Endothelial cell of umbilical vein (primary cell): ENCODE data around the gene ARHGEF28. TPM values are rescaled to one million over a fixed set of nuclear protein-coding genes. Genes with fewer than 3 reads are reported as not detected.

Experiments used
- BruUV-seq: library from RNA; stranded (reverse); fragments of 400-500 nt; replicated peaks from 2 replicates; lab custom pipeline; 2021; lab: Mats Ljungman, UMichigan
- CTCF ChIA-PET: fragments of 300-600, 350-600 bp; sonication (Branson Sonifier 250); formaldehyde crosslinking; loops from one replicate; lab custom pipeline; 2021; ENCODE audit warnings: antibody characterized with exemption, inconsistent platforms; lab: Charles Lee
- POLR2A ChIA-PET: fragments of 300-600, 350-600 bp; sonication (Branson Sonifier 250); formaldehyde crosslinking; loops from one replicate; lab custom pipeline; 2021; ENCODE audit warnings: antibody characterized with exemption, inconsistent platforms; lab: Charles Lee
- DNase-seq: peaks from one replicate; pipeline ENCODE4 v3.0.0-alpha.2; 2011; ENCODE audit warnings: low read depth, low spot score
- FAIRE-seq: peaks from 2 replicates; lab custom pipeline; 2011; peaks lifted over from hg19 to GRCh38; lab: Jason Lieb, UNC
- H2AFZ ChIP-seq: 2 replicates; pipeline ENCODE4 v1.6.0; 2012; ENCODE audit warnings: low read depth, low read length, control low read depth, inconsistent platforms
- H3K27ac ChIP-seq: 2 replicates; pipeline ENCODE4 v1.5.1; 2011; ENCODE audit warnings: low read depth, mild to moderate bottlenecking, control low read depth, low read length, moderate library complexity; ENCODE audit not compliant: insufficient read depth
- H3K27me3 ChIP-seq, 2 experiments: 2 replicates each; pipeline versions ENCODE4 v1.6.0 to v1.6.1; 2011; ENCODE audit warnings: low read length in 2 of 2, mixed read lengths in 1 of 2; ENCODE audit not compliant: control insufficient read depth in 2 of 2, insufficient read depth in 2 of 2
- H3K36me3 ChIP-seq, 2 experiments: 2 replicates in 1 of 2; 3 replicates in 1 of 2; pipeline ENCODE4 v1.5.1; 2011; ENCODE audit warnings: low read length in 2 of 2, mild to moderate bottlenecking in 1 of 2, moderate library complexity in 1 of 2; ENCODE audit not compliant: control insufficient read depth in 2 of 2, insufficient read depth in 2 of 2; ENCODE audit errors: extremely low read depth in 1 of 2
- H3K4me1 ChIP-seq: 3 replicates; pipeline ENCODE4 v1.5.1; 2011; ENCODE audit warnings: mild to moderate bottlenecking, low read length; ENCODE audit not compliant: control insufficient read depth, insufficient read depth; ENCODE audit errors: extremely low read depth
- H3K4me2 ChIP-seq: 2 replicates; pipeline ENCODE4 v1.6.1; 2011; ENCODE audit warnings: low read length, control low read depth, mixed read lengths; ENCODE audit not compliant: insufficient read depth
- H3K4me3 ChIP-seq, 3 experiments: fragments of 200-600 bp in 1 of 3; sonication (generic), shearing (Covaris generic) in 1 of 3; replicated peaks in 1 of 3; 2 replicates each; pipeline ENCODE4 v1.5.1; 2011 to 2016; ENCODE audit warnings: control low read depth in 3 of 3, low read length in 3 of 3, mild to moderate bottlenecking in 2 of 3, inconsistent platforms in 1 of 3, low read depth in 1 of 3, moderate library complexity in 1 of 3; ENCODE audit not compliant: insufficient read depth in 1 of 3
- H3K79me2 ChIP-seq: 2 replicates; pipeline ENCODE4 v1.6.0; 2012; ENCODE audit warnings: low read length, inconsistent platforms; ENCODE audit not compliant: control insufficient read depth, insufficient read depth
- H3K9ac ChIP-seq: replicated peaks from 2 replicates; pipeline ENCODE3; 2011; ENCODE audit warnings: low read length, control low read depth; ENCODE audit not compliant: insufficient read depth; ENCODE audit errors: extremely low read depth
- H3K9me1 ChIP-seq: replicated peaks from 3 replicates; pipeline ENCODE4 v1.6.0; 2011; ENCODE audit warnings: mild to moderate bottlenecking, low read length; ENCODE audit not compliant: control insufficient read depth, insufficient read depth; ENCODE audit errors: extremely low read depth
- H3K9me3 ChIP-seq: replicated peaks from 2 replicates; pipeline ENCODE4 v1.5.1; 2012; ENCODE audit warnings: low read length, inconsistent platforms; ENCODE audit not compliant: control insufficient read depth, insufficient read depth
- H4K20me1 ChIP-seq: replicated peaks from 2 replicates; pipeline ENCODE3; 2011; ENCODE audit warnings: mild to moderate bottlenecking, low read length; ENCODE audit not compliant: control insufficient read depth, insufficient read depth; ENCODE audit errors: extremely low read depth
- CTCF ChIP-seq, 2 donors: IDR thresholded peaks; 1 replicate in 1 of 2; 2 replicates in 1 of 2; pipeline ENCODE4 v1.5.1; 2011; ENCODE audit warnings: low read length in 2 of 2, mild to moderate bottlenecking in 2 of 2, moderate library complexity in 2 of 2, control low read depth in 1 of 2, inconsistent platforms in 1 of 2, low read depth in 1 of 2; ENCODE audit not compliant: insufficient read depth in 1 of 2; ENCODE audit errors: extremely low read depth in 1 of 2
- EZH2 ChIP-seq: IDR thresholded peaks from 2 replicates; pipeline ENCODE4 v1.6.1; 2012; ENCODE audit warnings: borderline replicate concordance, low read depth, mild to moderate bottlenecking, moderate library complexity, low read length, inconsistent platforms; ENCODE audit not compliant: severe bottlenecking
- FOS ChIP-seq: IDR thresholded peaks from 2 replicates; pipeline ENCODE4 v1.6.1; 2011; ENCODE audit warnings: mild to moderate bottlenecking, low read length, moderate library complexity, borderline replicate concordance; ENCODE audit not compliant: insufficient read depth
- GATA2 ChIP-seq: IDR thresholded peaks from 2 replicates; pipeline ENCODE4 v1.7.0; 2011; ENCODE audit warnings: low read depth, mild to moderate bottlenecking, moderate library complexity, mixed read lengths, low read length; ENCODE audit not compliant: insufficient read length, insufficient read depth
- JUN ChIP-seq: IDR thresholded peaks from 2 replicates; pipeline ENCODE4 v1.6.1; 2011; ENCODE audit warnings: borderline replicate concordance, low read depth; ENCODE audit not compliant: insufficient read length, insufficient read depth
- MAX ChIP-seq: IDR thresholded peaks from 2 replicates; pipeline ENCODE4 v1.6.1; 2011; ENCODE audit not compliant: insufficient read depth, insufficient read length
- MYC ChIP-seq: IDR thresholded peaks from one replicate; pipeline ENCODE4 v1.6.1; 2011; ENCODE audit warnings: mild to moderate bottlenecking, low read depth, low read length
- POLR2A ChIP-seq: IDR thresholded peaks from 2 replicates; pipeline ENCODE4 v1.6.1; 2012; ENCODE audit warnings: low read depth, mild to moderate bottlenecking, control low read depth, low read length
- POLR2AphosphoS5 ChIP-seq: IDR thresholded peaks from 2 replicates; pipeline ENCODE4 v1.6.1; 2012; ENCODE audit warnings: low read depth, mild to moderate bottlenecking, control low read depth, low read length, moderate library complexity; ENCODE audit not compliant: insufficient read depth
- dilution Hi-C: fragments of 300-500 bp; cut with MboI; formaldehyde crosslinking; loops from one replicate; pipeline ENCODE4 v1.15.0; 2019; ENCODE audit warnings: low sequenced_read_pairs; ENCODE audit not compliant: extremely low pct_ligation_motif_present
- intact Hi-C: fragments of 100-400 bp; cut with micrococcal nuclease; formaldehyde crosslinking; loops from one replicate; pipeline ENCODE4 v1.10.0; 2022
- polyA plus RNA-seq, 4 experiments: library from polyadenylated mRNA; depleted of rRNA in 3 of 4; stranded (reverse) in 3 of 4; unstranded in 1 of 4; fragments of >200 nt; gene quantifications; 2 replicates each; pipeline versions ENCODE4 v1.2.1 to v1.2.3, GENCODE V29; 2011 to 2012; ENCODE audit warnings: missing spikeins in 1 of 4
- total RNA-seq: library from RNA; stranded (reverse); gene quantifications from 2 replicates; pipeline ENCODE4 v1.2.3, GENCODE V29; 2021

The ARHGEF28 gene
- total and polyA plus RNA-seq, 2 donors (not counting 3 experiments of a cell fraction or from before 2014, with no cell fraction given), result 29.5 to 108 TPM

GRCh38 chr5:73979321-73979720 lies 353.3 kb downstream of the ARHGEF28 start:
- intact Hi-C loops, result no loop called here
- no peaks in the 10 kb centered on the region for H3K36me3 ChIP-seq
- DNase-seq (no peak), FAIRE-seq (no peak)
- ChIA-PET CTCF (interaction anchor here (0.8 to 1.2 kb wide), 2 partner anchors 29 to 56 kb away, joined by 3 read pairs; no protein-coding TSS in a partner anchor), POLR2A (no interaction called here)
- no peaks in the 10 kb centered on the region for H3K9me1 ChIP-seq
- H4K20me1 ChIP-seq, result no peaks in the 10 kb centered on the region
- H3K79me2 ChIP-seq, result no peaks in the 10 kb centered on the region
- no peak overlapping the region for H3K4me2 ChIP-seq
- TF ChIP-seq FOS (no peak), MYC (no peak), GATA2 (no peak), POLR2A (no peak), JUN (no peak), EZH2 (no peak), POLR2AphosphoS5 (no peak), CTCF (IDR thresholded peaks at IDR 0.05; ENCODE audit: extremely low read depth in 1 of 2, insufficient read depth in 1 of 2, low read depth in 1 of 2, low read length in 2 of 2) (no peak), MAX (no peak)
- no peaks in the 10 kb centered on the region for H3K9me3 ChIP-seq
- H2AFZ ChIP-seq, result no peak overlapping the region
- no peak overlapping the region for H3K4me3 ChIP-seq
- BruUV-seq, result no TSS peak
- no peak overlapping the region for H3K27ac ChIP-seq
- no peak overlapping the region for H3K9ac ChIP-seq
- H3K27me3 ChIP-seq, result peaks cover 26 to 32% of the 10 kb centered on the region in 2 experiments
- dilution Hi-C loops, result no loop called here
- H3K4me1 ChIP-seq, result no peaks in the 10 kb centered on the region
